Mucosa of descending colon (tissue), 3 donors: Measurements from ENCODE around the gene ATP5F1C. TPM values are rescaled to one million over a fixed set of nuclear protein-coding genes. Genes with fewer than 3 reads are reported as not detected.
"Not testable (repeated sequence)": the region's sequence is repeated elsewhere in the genome, so short reads cannot be mapped to it uniquely, and the experiment has no call there.

Experiments
- ATAC-seq: fragments of 200-7000 bp; cut with Tn5 transposase; one replicate; pipeline ENCODE4 v1.9.1; 2020; ENCODE audit warnings: mild to moderate bottlenecking, moderate library complexity
- DNase-seq, 3 donors: peaks; one replicate each; pipeline ENCODE4 v3.0.0-alpha.2; 2020
- H3K36me3 ChIP-seq: fragments of 200-600 bp; one replicate; pipeline ENCODE4 v1.8.0; 2021; ENCODE audit warnings: low read depth, mild to moderate bottlenecking
- H3K4me1 ChIP-seq: fragments of 200-600 bp; one replicate; pipeline ENCODE4 v1.8.0; 2021; ENCODE audit warnings: low read depth, mild to moderate bottlenecking
- H3K4me3 ChIP-seq: fragments of 200-600 bp; one replicate; pipeline ENCODE4 v1.8.0; 2021; ENCODE audit warnings: mild to moderate bottlenecking
- H3K9me3 ChIP-seq: fragments of 200-600 bp; one replicate; pipeline ENCODE4 v1.8.0; 2021; ENCODE audit warnings: mild to moderate bottlenecking
- intact Hi-C, 2 donors: fragments of 100-400 bp; cut with DNase I in 1 of 2; cut with micrococcal nuclease in 1 of 2; formaldehyde crosslinking; loops; one replicate each; pipeline versions ENCODE4 v1.11.0 to v1.11.1; 2022; cut with DNase I, micrococcal nuclease
- total RNA-seq, 3 donors: library from RNA; stranded (reverse); fragmentation: NEBNext Ultra II Directional in 2 of 3; extraction: Animal tissue kit (Norgen Biotek cat#: 25700) in 2 of 3; gene quantifications; one replicate each; pipeline versions ENCODE4 v1.2.1 to v1.2.4, GENCODE V29; 2021 to 2023
- TF ChIP-seq, protein P1 (sequence below): fragments of 200-600 bp; IDR thresholded peaks from one replicate; pipeline ENCODE4 v1.8.0; 2022; ENCODE audit warnings: antibody characterized with exemption, mild to moderate bottlenecking
- donor health status: DM: no; HTN: no; CAD: no; lungs with moderate emphysema.
- donor health status: DM: no; HTN: no; CAD: no.
- donor health status: DM: no; HTN: yes; CAD: no.

ATP5F1C gene
- total RNA-seq, 3 donors from 2014 or later: 323 to 533 (median 462) TPM

DNA sequence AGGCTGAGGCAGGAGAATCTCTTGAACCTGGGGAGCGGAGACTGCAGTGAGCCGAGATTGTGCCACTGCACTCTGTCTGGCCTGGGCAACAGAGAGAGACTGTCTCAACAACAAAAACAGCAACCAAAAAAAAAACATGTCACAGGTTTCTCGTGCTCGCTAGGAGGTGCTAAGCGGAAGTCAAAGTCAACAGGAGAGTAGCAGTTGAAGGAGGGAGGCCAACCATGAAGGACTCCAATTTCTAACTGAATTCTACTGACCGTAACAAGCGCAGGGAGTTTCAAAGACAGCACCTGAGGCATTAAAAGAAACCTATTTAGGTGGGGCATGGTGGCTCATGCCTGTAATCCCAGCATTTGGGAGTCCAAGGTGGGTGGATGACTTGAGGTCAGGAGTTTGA, 19.6 kb upstream of the ATP5F1C start:
- intact Hi-C loops: no loop called here
- H3K9me3 ChIP-seq: no peaks in the 10 kb centered on the region
- DNase-seq (no peak), ATAC-seq (no peak)
- H3K36me3 ChIP-seq: peaks cover 9% of the 10 kb centered on the region
- no peak overlapping the region for H3K4me3 ChIP-seq
- TF ChIP-seq, protein P1, sequence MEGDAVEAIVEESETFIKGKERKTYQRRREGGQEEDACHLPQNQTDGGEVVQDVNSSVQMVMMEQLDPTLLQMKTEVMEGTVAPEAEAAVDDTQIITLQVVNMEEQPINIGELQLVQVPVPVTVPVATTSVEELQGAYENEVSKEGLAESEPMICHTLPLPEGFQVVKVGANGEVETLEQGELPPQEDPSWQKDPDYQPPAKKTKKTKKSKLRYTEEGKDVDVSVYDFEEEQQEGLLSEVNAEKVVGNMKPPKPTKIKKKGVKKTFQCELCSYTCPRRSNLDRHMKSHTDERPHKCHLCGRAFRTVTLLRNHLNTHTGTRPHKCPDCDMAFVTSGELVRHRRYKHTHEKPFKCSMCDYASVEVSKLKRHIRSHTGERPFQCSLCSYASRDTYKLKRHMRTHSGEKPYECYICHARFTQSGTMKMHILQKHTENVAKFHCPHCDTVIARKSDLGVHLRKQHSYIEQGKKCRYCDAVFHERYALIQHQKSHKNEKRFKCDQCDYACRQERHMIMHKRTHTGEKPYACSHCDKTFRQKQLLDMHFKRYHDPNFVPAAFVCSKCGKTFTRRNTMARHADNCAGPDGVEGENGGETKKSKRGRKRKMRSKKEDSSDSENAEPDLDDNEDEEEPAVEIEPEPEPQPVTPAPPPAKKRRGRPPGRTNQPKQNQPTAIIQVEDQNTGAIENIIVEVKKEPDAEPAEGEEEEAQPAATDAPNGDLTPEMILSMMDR: no peak
- H3K4me1 ChIP-seq: no peaks in the 10 kb centered on the region

DNA sequence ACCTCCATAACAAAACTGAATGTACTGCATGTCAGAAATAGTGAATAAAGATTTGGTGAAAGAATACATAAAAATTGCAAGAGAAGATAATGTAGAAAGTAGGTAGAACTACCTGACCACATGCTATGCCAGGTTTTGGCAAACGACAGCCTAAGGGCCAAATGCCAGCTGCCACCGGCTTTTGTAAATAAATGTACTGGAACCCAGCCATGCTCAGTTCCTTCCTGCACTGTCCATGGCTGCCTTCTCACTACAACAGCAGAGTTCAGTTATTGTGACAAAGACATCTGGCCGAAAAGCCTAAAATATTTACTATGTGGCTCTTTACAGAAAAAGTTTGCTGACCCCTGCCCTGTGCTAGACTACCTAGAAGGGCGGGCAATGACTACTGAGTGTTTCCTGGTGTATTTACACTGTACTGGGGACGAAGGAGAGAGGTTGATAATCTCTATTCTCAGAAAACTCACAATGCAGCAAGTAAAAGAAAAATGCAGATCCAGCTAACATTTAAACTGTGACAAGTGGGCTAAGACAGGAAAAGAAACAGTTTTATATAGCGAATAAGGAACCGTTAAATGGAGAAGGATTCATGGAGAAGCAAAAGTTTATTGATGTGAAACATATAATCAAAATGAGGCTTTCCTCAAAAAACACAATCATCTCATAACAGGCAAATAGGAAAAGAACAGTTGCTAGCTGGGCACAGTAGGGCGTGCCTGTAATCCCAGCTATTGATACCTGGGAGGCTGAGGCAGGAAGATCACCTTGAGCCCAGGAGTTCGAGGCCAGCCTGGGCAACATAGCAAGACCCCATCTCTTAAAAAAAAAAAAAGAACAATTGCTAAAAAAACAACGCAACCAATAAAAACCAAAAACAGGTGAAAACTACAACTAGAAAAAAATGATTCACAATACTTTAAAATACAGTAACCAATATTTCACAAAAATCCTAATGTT, 13.9 kb upstream of the ATP5F1C start:
- TF ChIP-seq, protein P1: no peak
- DNase-seq: peak; percentile 56 to 81 (median 73)
- intact Hi-C loops: no loop called here

DNA sequence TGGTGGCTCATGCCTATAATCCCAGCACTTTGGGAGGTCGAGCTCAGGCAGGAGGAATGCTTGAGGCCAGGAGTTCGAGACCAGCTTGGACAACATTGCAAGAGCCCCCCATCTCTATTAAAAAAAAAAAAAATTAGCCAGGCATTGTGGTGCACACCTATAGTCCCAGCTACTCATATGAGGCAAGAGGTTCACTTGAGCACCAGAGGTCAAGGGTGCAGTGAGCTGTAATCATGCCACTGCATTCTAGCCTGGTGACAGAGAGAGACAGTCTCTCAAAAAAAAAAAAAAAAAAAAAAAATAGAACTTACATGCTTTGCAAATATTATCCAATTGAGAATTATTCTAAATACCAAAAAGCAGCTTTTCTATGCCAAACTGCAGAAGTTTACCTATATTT, 11.2 kb upstream of the ATP5F1C start:
- Histone ChIP-seq H3K4me3 (no peak overlapping the region), H3K9me3 (no peaks in the 10 kb centered on the region), H3K4me1 (no peaks in the 10 kb centered on the region), H3K36me3 (peaks cover 7% of the 10 kb centered on the region)
- no peak for DNase-seq
- no peak for ATAC-seq
- intact Hi-C loops: no loop called here
- TF ChIP-seq, protein P1: no peak

More for the DNA sequence above, 13.9 kb upstream of the ATP5F1C start:
- Histone ChIP-seq H3K9me3 (no peaks in the 10 kb centered on the region), H3K4me1 (no peaks in the 10 kb centered on the region), H3K36me3 (peaks cover 3% of the 10 kb centered on the region), H3K4me3 (no peak overlapping the region)
- ATAC-seq: peak; percentile 83

DNA sequence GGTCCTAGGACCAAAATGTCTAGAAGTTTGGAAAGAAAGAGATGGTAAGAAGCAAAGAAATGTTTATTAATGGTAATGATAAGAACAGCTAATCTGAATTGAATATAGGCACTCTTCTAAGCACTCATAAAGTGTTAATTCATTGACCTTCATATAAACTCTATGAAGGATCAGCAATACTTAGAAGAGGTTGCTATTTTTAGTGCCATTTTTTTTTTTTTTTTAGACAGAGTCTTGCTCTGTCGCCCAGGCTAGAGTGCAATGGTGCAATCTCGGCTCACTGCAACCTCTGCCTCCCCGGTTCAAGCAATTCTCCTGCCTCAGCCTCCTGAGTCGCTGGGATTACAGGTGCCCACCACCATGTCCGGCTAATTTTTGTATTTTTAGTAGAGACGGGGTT, 5.8 kb upstream of the ATP5F1C start:
- H3K36me3 ChIP-seq, DNase-seq, H3K9me3 ChIP-seq, H3K4me3 ChIP-seq, intact Hi-C loops, ATAC-seq, H3K4me1 ChIP-seq: not testable (repeated sequence)

DNA sequence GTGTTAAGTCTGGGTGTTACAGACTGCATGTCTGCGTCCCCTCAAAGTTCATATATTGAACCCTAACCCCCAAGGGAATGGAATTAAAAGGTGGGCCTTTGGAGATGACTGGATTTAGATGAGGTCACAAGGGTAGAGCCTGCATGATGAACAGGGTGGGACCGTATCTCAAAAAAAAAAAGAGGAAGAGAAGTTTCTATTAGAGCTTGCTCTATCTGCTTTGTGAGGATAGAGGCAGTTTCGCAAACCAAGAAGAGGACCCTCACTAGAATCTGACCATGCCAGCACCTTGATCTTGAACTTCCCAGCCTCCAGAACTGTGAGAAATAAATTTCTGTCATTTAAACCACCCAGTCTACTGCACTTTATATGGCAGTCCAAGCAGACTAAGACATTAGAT, 1.5 kb upstream of the ATP5F1C start:
- ATAC-seq: no peak
- TF ChIP-seq, protein P1: no peak
- Histone ChIP-seq H3K4me3 (no peak overlapping the region), H3K9me3 (no peaks in the 10 kb centered on the region), H3K36me3 (no peaks in the 10 kb centered on the region), H3K4me1 (peaks cover 21% of the 10 kb centered on the region)
- intact Hi-C loops: no loop called here
- DNase-seq: no peak

DNA sequence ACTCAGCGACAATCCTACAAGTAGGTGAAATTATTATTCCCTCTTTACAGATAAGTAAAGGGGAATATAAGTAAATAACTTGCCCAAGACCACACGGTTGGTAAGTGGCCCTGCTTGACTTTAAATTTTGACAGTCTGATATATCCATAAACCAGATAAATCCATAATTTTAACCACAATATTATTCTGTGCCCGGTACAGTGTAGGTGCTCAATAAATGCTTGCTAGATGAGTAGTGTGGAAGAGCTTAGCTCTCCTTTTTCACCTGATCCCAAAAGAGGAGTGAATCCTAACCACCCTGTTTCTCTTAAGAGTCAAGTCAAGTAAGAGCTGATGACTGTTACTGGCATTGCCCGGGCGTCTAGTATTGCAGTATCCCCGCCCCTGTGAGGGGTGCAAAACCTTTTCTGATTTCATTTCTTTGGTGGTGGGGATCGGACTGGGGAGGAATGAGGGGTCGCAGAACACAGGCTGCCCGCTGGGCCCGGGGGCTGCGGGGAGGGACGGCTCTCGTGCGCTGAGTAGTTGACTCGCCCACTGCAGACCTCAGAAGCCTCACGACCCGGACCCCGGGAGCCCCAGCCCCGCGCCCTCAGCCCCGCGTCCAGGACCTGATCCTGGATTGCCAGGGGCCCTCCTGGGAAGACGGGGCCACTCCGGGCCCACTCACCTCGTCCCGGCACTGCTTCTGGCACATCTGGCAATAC, 674 bp upstream of the ATP5F1C start:
- Histone ChIP-seq H3K9me3 (no peaks in the 10 kb centered on the region), H3K36me3 (no peaks in the 10 kb centered on the region), H3K4me3 (peak overlapping the region; percentile 87), H3K4me1 (peaks cover 21% of the 10 kb centered on the region)
- ATAC-seq (peak; percentile 24), DNase-seq (peak in 1 of 3 donors; percentile 25)
- TF ChIP-seq, protein P1: no peak
- intact Hi-C loops: no loop called here
